ENCODE measurements around the gene SCN3B. TPM values are rescaled to one million over a fixed set of nuclear protein-coding genes. Genes with fewer than 3 reads are reported as not detected.

The SCN3B gene
- total RNA-seq, 1 donor from 2014 or later, result not detected

GRCh38 chr11:123659311-123659710 is 4.9 kb upstream of the SCN3B start:
- intact Hi-C loops (cut with micrococcal nuclease), result no loop called here

DNA sequence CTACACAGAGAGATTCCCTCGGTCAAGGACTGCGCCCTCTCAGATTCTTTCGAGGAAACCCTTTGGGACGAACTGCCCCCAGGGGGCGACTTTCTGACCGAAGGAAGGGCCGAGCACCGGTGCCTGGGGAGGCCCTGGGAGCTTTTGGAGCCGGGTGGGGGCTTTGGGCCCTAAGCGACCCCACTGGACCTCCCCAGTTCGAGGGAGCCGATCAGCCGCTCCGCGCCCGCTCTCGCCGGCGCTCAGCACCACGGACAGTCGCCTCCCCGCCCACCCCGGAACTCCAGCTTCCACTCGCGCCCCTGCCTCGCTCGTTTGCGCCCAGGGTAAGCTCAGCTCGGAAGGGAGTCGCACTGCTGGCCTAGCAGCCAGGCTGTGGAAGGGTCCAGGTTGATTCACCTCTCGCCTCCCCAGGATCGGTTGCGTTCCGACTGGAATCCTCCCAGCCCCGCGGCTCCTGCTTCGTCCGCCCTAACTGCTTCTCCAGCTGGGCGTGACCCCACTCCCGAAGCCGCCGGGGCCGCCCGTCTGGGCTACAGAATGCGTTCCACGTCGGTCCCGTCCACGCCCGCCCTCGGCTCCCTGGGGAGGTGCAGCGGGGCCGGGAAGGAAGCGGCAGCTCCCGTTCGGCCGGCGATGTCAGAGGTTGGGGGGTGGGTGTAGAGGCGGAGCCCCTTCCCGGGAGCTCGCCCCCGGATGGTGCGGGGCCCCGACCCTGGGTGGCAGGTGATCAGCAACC is 428 bp downstream of the SCN3B start:
- intact Hi-C loops (cut with micrococcal nuclease), result loop anchor here (1.0 kb wide), 1 partner anchor 87 kb away; the partner anchor contains the start of gene ZNF202

- intact Hi-C loops (cut with micrococcal nuclease), result no loop called here
Measured at GRCh38 chr11:123653483-123653826, 969 bp downstream of the SCN3B start.

DNA sequence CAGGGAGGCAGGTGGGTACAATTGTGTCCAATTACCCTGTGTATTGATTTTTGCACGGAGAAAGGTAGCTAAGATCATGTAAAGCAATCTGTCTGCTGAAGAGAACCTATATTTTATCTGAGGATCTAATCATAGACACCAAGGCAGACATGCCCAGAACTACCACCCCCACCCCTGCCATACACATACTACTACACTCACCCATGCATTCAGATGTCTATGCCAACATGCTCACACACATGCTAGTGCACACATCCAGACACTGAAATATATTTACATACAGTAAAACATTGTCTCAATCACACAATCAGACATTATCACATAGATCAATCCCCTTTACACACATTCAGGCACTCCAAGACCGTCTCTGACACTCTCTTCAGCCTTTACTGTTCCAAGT is 1.8 kb downstream of the SCN3B start:
- intact Hi-C loops (cut with micrococcal nuclease), result no loop called here

DNA sequence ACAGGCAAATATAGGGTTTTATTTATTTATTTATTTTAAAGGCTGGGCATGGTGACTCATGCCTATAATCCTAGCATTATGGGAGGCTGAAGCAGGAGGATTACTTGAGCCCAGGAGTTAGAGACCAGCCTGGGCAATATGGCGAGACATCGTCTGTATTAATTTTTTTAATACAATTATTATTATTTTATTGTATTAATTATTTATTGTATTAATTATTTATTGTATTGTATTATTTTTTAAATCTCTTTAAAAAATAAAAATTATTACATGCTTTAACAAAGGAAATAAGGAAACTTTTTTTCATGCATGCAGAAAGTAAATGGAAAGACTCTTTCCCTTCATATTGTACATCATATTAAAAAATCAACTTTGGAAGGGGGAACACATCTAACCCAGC is 3.5 kb downstream of the SCN3B start:
- intact Hi-C loops (cut with micrococcal nuclease), result no loop called here

- intact Hi-C loops (cut with micrococcal nuclease), result no loop called here
Measured at GRCh38 chr11:123645286-123645975, 9.0 kb downstream of the SCN3B start.

- intact Hi-C loops (cut with micrococcal nuclease), result loop anchor here (5.0 kb wide), 1 partner anchor 430 kb away; no protein-coding TSS in a partner anchor
Measured at GRCh38 chr11:123642435-123642834, 12.0 kb downstream of the SCN3B start.

DNA sequence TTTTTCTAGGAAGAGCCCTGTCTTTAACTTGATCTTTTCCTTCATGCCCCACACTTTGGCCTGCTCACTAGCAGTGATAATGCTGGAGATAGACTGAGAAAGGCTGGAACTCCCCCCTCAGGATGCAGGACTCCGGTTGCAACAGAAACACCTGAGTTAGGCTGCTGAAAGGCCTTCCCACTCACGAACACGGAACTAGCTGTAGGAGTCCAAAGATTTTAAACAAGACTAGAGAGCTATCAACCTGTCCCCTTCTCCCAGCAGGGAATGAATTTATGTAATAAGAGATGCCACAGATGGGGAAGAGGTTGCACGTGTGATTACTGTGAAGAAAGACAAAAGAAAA is 13.0 kb downstream of the SCN3B start:
- intact Hi-C loops (cut with micrococcal nuclease), result loop anchor here (1.0 to 5.0 kb wide), 4 partner anchors 66 to 431 kb away; no protein-coding TSS in a partner anchor

- intact Hi-C loops (cut with micrococcal nuclease), result loop anchor here (1.0 to 5.0 kb wide), 4 partner anchors 66 to 431 kb away; no protein-coding TSS in a partner anchor
Measured at GRCh38 chr11:123640677-123641494, 13.5 kb downstream of the SCN3B start.

DNA sequence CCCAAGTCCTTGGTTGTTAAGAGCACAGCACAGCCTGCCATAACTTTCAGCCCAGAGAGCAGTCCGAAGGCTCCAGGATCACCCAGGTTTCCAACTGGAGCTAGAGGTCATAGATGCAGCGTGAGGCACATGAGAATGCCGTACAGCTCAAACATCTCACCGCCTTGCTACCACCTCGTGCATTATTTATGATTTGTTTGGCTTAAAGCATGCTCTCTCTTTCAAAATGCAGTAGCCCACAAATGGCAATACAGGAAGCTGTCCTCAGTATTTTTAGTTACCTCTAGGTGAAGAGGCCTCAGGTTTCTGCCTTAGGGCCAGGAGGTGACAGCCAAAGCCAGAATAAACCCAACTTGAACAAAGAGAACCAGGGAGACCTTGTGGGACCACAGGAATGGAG is 14.4 kb downstream of the SCN3B start:
- intact Hi-C loops (cut with micrococcal nuclease), result loop anchor here (5.0 kb wide), 1 partner anchor 432 kb away; no protein-coding TSS in a partner anchor

GRCh38 chr11:123630126-123630608 is 24.3 kb downstream of the SCN3B start:
- intact Hi-C loops (cut with micrococcal nuclease), result no loop called here

DNA sequence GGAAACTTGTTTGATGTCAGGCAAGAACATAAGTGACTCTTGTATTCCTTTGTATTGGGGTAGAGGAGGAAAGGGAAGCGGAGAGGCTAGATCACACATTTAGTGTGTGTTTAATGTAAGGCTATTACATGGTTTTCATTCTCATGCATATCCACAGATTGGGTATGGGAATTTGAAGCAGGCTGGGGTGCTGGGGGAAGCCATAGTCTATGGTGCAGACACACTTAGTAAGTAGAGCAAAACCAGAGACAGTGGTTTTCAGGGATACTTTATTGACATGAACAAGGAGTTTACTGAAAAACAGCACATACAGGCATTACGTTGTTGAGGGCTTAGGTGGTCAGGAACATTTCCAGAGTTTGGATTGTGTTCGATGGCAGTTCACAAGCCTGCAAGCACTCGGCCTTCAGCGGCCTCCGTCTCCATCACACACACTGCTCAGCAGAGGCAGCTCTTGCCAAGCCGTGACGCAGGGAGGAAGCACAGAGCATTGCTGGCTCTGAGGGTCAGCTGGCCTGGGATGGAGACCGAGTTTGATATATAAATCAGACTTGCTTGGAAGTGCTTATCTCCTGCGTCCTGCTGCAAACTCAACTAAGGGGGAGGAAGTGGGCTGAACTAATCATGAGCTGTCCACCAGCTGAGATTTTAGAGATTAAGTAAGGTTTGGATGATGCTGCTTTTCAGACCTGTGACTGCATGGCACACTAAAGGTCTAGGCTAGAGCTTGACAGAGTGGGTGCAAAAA is 25.3 kb downstream of the SCN3B start:
- intact Hi-C loops (cut with micrococcal nuclease), result no loop called here

GRCh38 chr11:123624974-123625373 is 29.4 kb downstream of the SCN3B start:
- intact Hi-C loops (cut with micrococcal nuclease), result no loop called here

GRCh38 chr11:123622576-123622975 is 31.8 kb downstream of the SCN3B start:
- intact Hi-C loops (cut with micrococcal nuclease), result no loop called here

GRCh38 chr11:123616505-123617198 is 37.8 kb downstream of the SCN3B start:
- intact Hi-C loops (cut with micrococcal nuclease), result no loop called here

- intact Hi-C loops (cut with micrococcal nuclease), result no loop called here
Measured at GRCh38 chr11:123611698-123612097, 42.7 kb downstream of the SCN3B start.

GRCh38 chr11:123608945-123609344 is 45.5 kb downstream of the SCN3B start:
- intact Hi-C loops (cut with micrococcal nuclease), result no loop called here

DNA sequence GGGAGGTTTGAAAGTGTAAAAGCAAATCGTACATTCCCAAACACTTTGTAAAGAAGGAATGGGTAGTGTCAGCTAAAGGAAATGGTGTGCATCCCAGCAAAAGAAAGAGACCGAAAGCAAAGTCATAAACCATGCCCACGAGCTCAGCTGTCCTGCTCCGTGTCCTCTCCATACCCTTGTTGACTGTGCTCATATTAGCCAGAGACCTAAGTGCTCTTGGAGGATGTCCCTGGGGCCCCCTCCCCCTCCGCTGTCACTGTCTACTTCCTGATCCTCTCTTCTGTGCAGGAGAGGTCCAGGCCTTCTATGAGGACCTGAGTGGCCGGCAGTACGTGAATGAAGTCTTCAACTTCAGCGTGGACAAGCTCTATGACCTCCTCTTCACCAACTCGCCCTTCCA is 46.1 kb downstream of the SCN3B start:
- intact Hi-C loops (cut with micrococcal nuclease), result no loop called here

- intact Hi-C loops (cut with micrococcal nuclease), result no loop called here
Measured at GRCh38 chr11:123607781-123608180, 46.6 kb downstream of the SCN3B start.

- intact Hi-C loops (cut with micrococcal nuclease), result no loop called here
Measured at GRCh38 chr11:123603666-123604065, 50.8 kb downstream of the SCN3B start.

Data from T-helper 1 cell treated with Interleukin-12 subunit alpha and Interleukin-12 subunit beta and Interleukin-4 antibody, amounts not matched to agents 30 ng/mL and 1 ng/mL, for 36 hours (primary cell).